Type B pancreatic cell (in vitro differentiated cells): Measurements from ENCODE around the gene RAD21L1. TPM values are rescaled to one million over a fixed set of nuclear protein-coding genes. Genes with fewer than 3 reads are reported as not detected.
"Not testable (repeated sequence)": the region's sequence is repeated elsewhere in the genome, so short reads cannot be mapped to it uniquely, and the experiment has no call there.

Experiments
- DNase-seq: peaks from one replicate; pipeline ENCODE4 v3.0.0; 2021; ENCODE audit warnings: mixed read lengths; ENCODE audit not compliant: unreplicated experiment; ENCODE audit errors: extremely low spot score
- H3K27ac Mint-ChIP-seq: 2 replicates; pipeline ENCODE4 v1.8.0; 2021; ENCODE audit warnings: mild to moderate bottlenecking, mixed read lengths
- H3K27me3 Mint-ChIP-seq: 2 replicates; pipeline ENCODE4 v1.8.0; 2021; ENCODE audit warnings: mixed read lengths
- H3K36me3 Mint-ChIP-seq: 2 replicates; pipeline ENCODE4 v1.8.0; 2021; ENCODE audit warnings: mixed read lengths
- H3K4me1 Mint-ChIP-seq: one replicate; pipeline ENCODE4 v1.8.0; 2021; ENCODE audit warnings: mixed read lengths; ENCODE audit not compliant: unreplicated experiment
- H3K4me3 Mint-ChIP-seq: 2 replicates; pipeline ENCODE4 v1.8.0; 2021; ENCODE audit warnings: mild to moderate bottlenecking, mixed read lengths
- H3K9me3 Mint-ChIP-seq: 2 replicates; pipeline ENCODE4 v1.8.0; 2021; ENCODE audit warnings: mixed read lengths
- CTCF ChIP-seq: fragments of 200-600 bp; sonication (generic); conservative IDR thresholded peaks from 2 replicates; pipeline ENCODE4 v1.5.0; 2021; ENCODE audit warnings: antibody characterized with exemption, mild to moderate bottlenecking
- total RNA-seq: library from RNA; stranded (reverse); gene quantifications from 2 replicates; pipeline ENCODE4 v1.2.1, GENCODE V29; 2021; ENCODE audit warnings: low replicate concordance

The RAD21L1 gene
- total RNA-seq, 1 donor from 2014 or later: not detected

- no peak for TF ChIP-seq CTCF
- H3K4me1 Mint-ChIP-seq: peaks cover 5% of the 10 kb centered on the region
- H3K4me3 Mint-ChIP-seq: no peak overlapping the region
- H3K9me3 Mint-ChIP-seq: no peaks in the 10 kb centered on the region
- peaks cover 61% of the 10 kb centered on the region for H3K27me3 Mint-ChIP-seq
- no peak for DNase-seq
- H3K36me3 Mint-ChIP-seq: no peaks in the 10 kb centered on the region
- no peak overlapping the region for H3K27ac Mint-ChIP-seq
Measured at GRCh38 chr20:1215386-1216170, 10.3 kb upstream of the RAD21L1 start.

GRCh38 chr20:1216527-1217427, 9.1 kb upstream of the RAD21L1 start:
- H3K27ac Mint-ChIP-seq, H3K4me3 Mint-ChIP-seq, H3K36me3 Mint-ChIP-seq, DNase-seq, H3K9me3 Mint-ChIP-seq, H3K4me1 Mint-ChIP-seq: not testable (repeated sequence)
- peaks cover 61% of the 10 kb centered on the region for H3K27me3 Mint-ChIP-seq
- peak; percentile 40 for TF ChIP-seq CTCF

- peaks cover 51% of the 10 kb centered on the region for H3K27me3 Mint-ChIP-seq
- not testable (repeated sequence) for DNase-seq, H3K9me3 Mint-ChIP-seq, H3K4me1 Mint-ChIP-seq, H3K36me3 Mint-ChIP-seq, H3K4me3 Mint-ChIP-seq, H3K27ac Mint-ChIP-seq
Measured at GRCh38 chr20:1222750-1223149, 3.1 kb upstream of the RAD21L1 start.

GRCh38 chr20:1224205-1224890, 1.5 kb upstream of the RAD21L1 start:
- H3K27me3 Mint-ChIP-seq: peaks cover 47% of the 10 kb centered on the region
- TF ChIP-seq CTCF: no peak
- H3K4me3 Mint-ChIP-seq: peak overlapping the region; percentile 67
- H3K36me3 Mint-ChIP-seq: no peaks in the 10 kb centered on the region
- no peaks in the 10 kb centered on the region for H3K4me1 Mint-ChIP-seq
- no peak for DNase-seq
- no peaks in the 10 kb centered on the region for H3K9me3 Mint-ChIP-seq
- no peak overlapping the region for H3K27ac Mint-ChIP-seq

GRCh38 chr20:1225263-1225782, 521 bp upstream of the RAD21L1 start:
- Mint-ChIP-seq H3K27ac (peak overlapping the region; percentile 51), H3K4me3 (peak overlapping the region; percentile 85), H3K4me1 (no peaks in the 10 kb centered on the region), H3K9me3 (no peaks in the 10 kb centered on the region), H3K27me3 (peaks cover 46% of the 10 kb centered on the region), H3K36me3 (no peaks in the 10 kb centered on the region)
- no peak for DNase-seq
- TF ChIP-seq CTCF: no peak
